NB4 (cell line): Measurements from ENCODE around the gene OR2AE1.

Experiments used
- CTCF ChIP-seq: IDR thresholded peaks from one replicate; pipeline ENCODE4 v1.5.1; 2012; ENCODE audit warnings: low read depth, low read length
- MAX ChIP-seq: IDR thresholded peaks from 2 replicates; pipeline ENCODE4 v1.6.1; 2011; ENCODE audit warnings: low read depth, low read length
- MYC ChIP-seq: IDR thresholded peaks from 2 replicates; pipeline ENCODE4 v1.6.1; 2011; ENCODE audit warnings: low read depth, low read length
- POLR2A ChIP-seq: IDR thresholded peaks from 2 replicates; pipeline ENCODE4 v1.6.1; 2011; ENCODE audit warnings: mild to moderate bottlenecking; ENCODE audit not compliant: insufficient read length; ENCODE audit errors: extremely low read depth

- TF ChIP-seq CTCF = no peak
- TF ChIP-seq POLR2A = no peak
- no peak for TF ChIP-seq MYC
- TF ChIP-seq MAX = no peak
These were observed 36.5 kb downstream of the OR2AE1 start for GRCh38 chr7:99840136-99840869.
